ENCODE data around the gene RANBP3L. TPM values are rescaled to one million over a fixed set of nuclear protein-coding genes. Genes with fewer than 3 reads are reported as not detected.

Gene RANBP3L
- total and polyA plus RNA-seq, 2 experiments from 2014 or later = 0.48 to 0.57 TPM

DNA sequence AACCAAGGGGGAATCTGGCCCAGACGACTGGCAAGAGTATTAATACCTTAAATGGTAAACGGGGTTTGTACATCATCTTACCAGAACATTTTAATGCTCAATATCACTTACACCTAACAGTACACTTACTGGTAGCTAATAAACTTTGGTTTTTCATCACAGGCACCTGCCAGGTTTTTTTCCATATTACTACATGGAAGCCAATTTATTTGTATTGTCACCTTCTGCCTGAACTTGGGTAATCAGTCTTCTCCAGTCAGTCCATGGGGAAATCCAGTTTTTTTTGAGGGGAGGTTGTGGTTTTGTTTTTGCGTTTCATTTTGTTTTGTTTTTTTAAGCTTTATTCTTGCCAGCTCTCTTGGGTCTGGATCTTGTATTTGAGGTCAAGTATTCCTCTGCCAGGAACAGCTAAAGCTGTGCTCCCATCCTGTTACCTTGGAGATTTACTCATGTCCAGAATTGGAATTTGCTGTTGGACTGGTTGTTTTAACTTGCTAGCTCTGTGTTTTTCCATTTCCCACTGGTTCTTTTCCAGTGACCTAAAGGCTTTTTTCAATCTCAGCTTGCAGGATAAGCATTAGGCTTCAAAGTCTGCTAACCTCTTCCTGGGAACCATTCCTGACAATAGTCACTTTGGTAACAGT is 48.9 kb downstream of the RANBP3L start:
- no peak overlapping the region for H3K4me3 ChIP-seq
- H3K27me3 ChIP-seq = no peaks in the 10 kb centered on the region
- DNase-seq (ENCODE audit: low read depth in 1 of 2, low spot score in 1 of 2) = peak in 1 of 2 donors; percentile 54
- no peak overlapping the region for H3K27ac ChIP-seq
- no peaks in the 10 kb centered on the region for H3K4me1 ChIP-seq (ENCODE audit: low read depth)
- no peaks in the 10 kb centered on the region for H3K9me3 ChIP-seq (ENCODE audit: low read depth)
- no peaks in the 10 kb centered on the region for H3K36me3 ChIP-seq
- no peak for TF ChIP-seq CTCF (IDR thresholded peaks at IDR 0.05; ENCODE audit: low read depth, low read length)

DNA sequence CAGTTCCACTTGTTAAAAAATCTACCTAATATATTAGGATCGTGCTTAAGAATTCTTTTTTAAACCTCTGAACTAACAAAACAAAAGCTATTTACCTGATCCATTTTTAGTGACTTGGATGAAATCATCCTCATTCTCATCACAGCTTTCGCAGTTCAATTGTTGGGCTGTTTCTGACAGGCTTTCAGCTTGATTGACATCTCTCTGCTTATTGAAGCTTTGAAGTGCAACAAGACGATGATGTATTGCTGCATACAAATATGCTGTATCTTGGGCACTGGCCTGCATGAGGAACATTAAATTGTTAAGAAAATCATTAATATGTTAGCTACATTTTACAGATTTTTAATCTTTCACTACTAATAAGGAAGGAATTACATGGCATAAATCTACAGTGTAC is 50.5 kb downstream of the RANBP3L start:
- no peak for TF ChIP-seq CTCF (IDR thresholded peaks at IDR 0.05; ENCODE audit: low read depth, low read length)
- no peak overlapping the region for H3K4me3 ChIP-seq
- no peaks in the 10 kb centered on the region for H3K27me3 ChIP-seq
- no peaks in the 10 kb centered on the region for H3K4me1 ChIP-seq (ENCODE audit: low read depth)
- no peak overlapping the region for H3K27ac ChIP-seq
- no peak for DNase-seq (ENCODE audit: low read depth in 1 of 2, low spot score in 1 of 2)
- H3K36me3 ChIP-seq = no peaks in the 10 kb centered on the region
- H3K9me3 ChIP-seq (ENCODE audit: low read depth) = no peaks in the 10 kb centered on the region

GRCh38 chr5:36250427-36250826 is 51.3 kb downstream of the RANBP3L start:
- TF ChIP-seq CTCF (IDR thresholded peaks at IDR 0.05; ENCODE audit: low read depth, low read length) = no peak
- Histone ChIP-seq H3K4me3 (no peak overlapping the region), H3K36me3 (no peaks in the 10 kb centered on the region), H3K27me3 (no peaks in the 10 kb centered on the region), H3K4me1 (ENCODE audit: low read depth) (no peaks in the 10 kb centered on the region), H3K9me3 (ENCODE audit: low read depth) (no peaks in the 10 kb centered on the region), H3K27ac (no peak overlapping the region)
- DNase-seq (ENCODE audit: low read depth in 1 of 2, low spot score in 1 of 2) = no peak

DNA sequence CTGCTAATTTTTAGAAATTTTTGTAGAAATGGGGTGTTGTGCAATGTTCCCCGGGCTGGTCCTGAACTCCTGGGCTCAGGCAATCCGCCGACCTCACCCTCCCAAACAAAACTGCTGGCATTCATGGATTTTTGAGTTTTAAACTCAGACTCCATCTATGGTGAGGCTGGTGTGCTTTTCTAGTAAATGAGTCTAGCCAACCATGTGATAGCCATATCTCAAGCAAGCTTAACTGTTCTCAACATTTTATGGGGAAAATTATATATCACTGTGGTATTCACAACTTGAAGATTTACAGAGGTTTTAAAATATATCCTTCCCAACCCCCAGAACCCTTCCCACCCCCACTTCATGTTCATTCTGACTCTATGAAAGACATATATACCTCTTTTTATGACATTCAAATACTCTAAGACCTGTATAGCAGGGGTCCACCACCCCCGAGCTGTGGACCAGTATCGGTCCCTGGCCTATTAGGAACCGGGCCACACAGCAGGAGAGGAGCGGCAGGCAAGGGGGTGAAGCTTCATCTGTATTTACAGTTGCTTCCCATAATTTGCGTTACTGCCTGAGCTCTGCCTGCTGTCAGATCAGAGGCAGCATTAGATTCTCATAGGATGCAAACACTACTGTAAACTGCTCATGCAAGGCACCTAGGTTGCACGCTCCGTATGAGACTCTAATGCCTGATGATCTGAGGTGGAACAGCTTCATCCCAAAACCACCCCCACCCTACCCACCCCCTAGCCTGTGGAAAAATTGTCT is 55.5 kb downstream of the RANBP3L start:
- Histone ChIP-seq H3K9me3 (ENCODE audit: low read depth) (no peaks in the 10 kb centered on the region), H3K27ac (no peak overlapping the region), H3K27me3 (no peaks in the 10 kb centered on the region), H3K4me3 (no peak overlapping the region), H3K4me1 (ENCODE audit: low read depth) (no peaks in the 10 kb centered on the region), H3K36me3 (no peaks in the 10 kb centered on the region)
- DNase-seq (ENCODE audit: low read depth in 1 of 2, low spot score in 1 of 2) = no peak
- no peak for TF ChIP-seq CTCF (IDR thresholded peaks at IDR 0.05; ENCODE audit: low read depth, low read length)

DNA sequence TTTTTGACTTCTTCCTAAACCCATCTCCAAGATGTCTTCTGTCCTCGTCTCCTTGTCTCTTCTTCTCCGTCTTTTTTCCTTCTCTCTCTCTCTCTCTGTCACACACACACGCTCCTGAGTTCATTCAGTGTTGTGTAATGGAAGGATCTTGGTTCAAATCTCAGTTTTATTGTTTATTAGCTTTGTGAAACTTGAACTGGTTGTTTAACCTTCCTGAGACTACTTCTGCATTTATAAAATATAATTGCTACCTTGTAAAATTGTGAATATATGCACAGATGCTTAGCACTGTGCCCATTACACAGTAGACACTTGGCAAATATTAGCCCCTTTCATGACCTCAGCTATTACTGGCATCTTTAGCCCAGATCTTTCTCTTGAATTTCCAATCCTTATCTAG is 57.6 kb downstream of the RANBP3L start:
- Histone ChIP-seq H3K36me3 (no peaks in the 10 kb centered on the region), H3K4me1 (ENCODE audit: low read depth) (peaks cover 16% of the 10 kb centered on the region), H3K27me3 (no peaks in the 10 kb centered on the region), H3K9me3 (ENCODE audit: low read depth) (no peaks in the 10 kb centered on the region), H3K27ac (no peak overlapping the region), H3K4me3 (no peak overlapping the region)
- TF ChIP-seq CTCF (IDR thresholded peaks at IDR 0.05; ENCODE audit: low read depth, low read length) = no peak
- DNase-seq (ENCODE audit: low read depth in 1 of 2, low spot score in 1 of 2) = no peak
